ENCODE measurements around the gene HMCN1.

GRCh38 chr1:185864331-185864730 is 130.1 kb downstream of the HMCN1 start:
- no peak for TF ChIP-seq POLR2A (IDR thresholded peaks at IDR 0.05; ENCODE audit: low read length)
- TF ChIP-seq GATA1 (IDR thresholded peaks at IDR 0.05; ENCODE audit: low read depth, low read length), result no peak
